Type B pancreatic cell (in vitro differentiated cells): ENCODE results near the gene FILIP1. TPM values are rescaled to one million over a fixed set of nuclear protein-coding genes. Genes with fewer than 3 reads are reported as not detected.
A peak's percentile ranks its signal among the peaks of the same experiment; 100 is the strongest.

Experiments used
- DNase-seq: peaks from one replicate; pipeline ENCODE4 v3.0.0; 2021; ENCODE audit warnings: mixed read lengths; ENCODE audit not compliant: unreplicated experiment; ENCODE audit errors: extremely low spot score
- H3K27ac Mint-ChIP-seq: 2 replicates; pipeline ENCODE4 v1.8.0; 2021; ENCODE audit warnings: mild to moderate bottlenecking, mixed read lengths
- H3K27me3 Mint-ChIP-seq: 2 replicates; pipeline ENCODE4 v1.8.0; 2021; ENCODE audit warnings: mixed read lengths
- H3K36me3 Mint-ChIP-seq: 2 replicates; pipeline ENCODE4 v1.8.0; 2021; ENCODE audit warnings: mixed read lengths
- H3K4me1 Mint-ChIP-seq: one replicate; pipeline ENCODE4 v1.8.0; 2021; ENCODE audit warnings: mixed read lengths; ENCODE audit not compliant: unreplicated experiment
- H3K4me3 Mint-ChIP-seq: 2 replicates; pipeline ENCODE4 v1.8.0; 2021; ENCODE audit warnings: mild to moderate bottlenecking, mixed read lengths
- H3K9me3 Mint-ChIP-seq: 2 replicates; pipeline ENCODE4 v1.8.0; 2021; ENCODE audit warnings: mixed read lengths
- CTCF ChIP-seq: fragments of 200-600 bp; sonication (generic); conservative IDR thresholded peaks from 2 replicates; pipeline ENCODE4 v1.5.0; 2021; ENCODE audit warnings: antibody characterized with exemption, mild to moderate bottlenecking
- total RNA-seq: library from RNA; stranded (reverse); gene quantifications from 2 replicates; pipeline ENCODE4 v1.2.1, GENCODE V29; 2021; ENCODE audit warnings: low replicate concordance

Gene FILIP1
- total RNA-seq, 1 donor from 2014 or later, result 5.0 TPM

GRCh38 chr6:75370011-75370410 is 123.6 kb downstream of the FILIP1 start:
- H3K4me1 Mint-ChIP-seq, result peaks cover 4% of the 10 kb centered on the region
- DNase-seq, result no peak
- H3K27me3 Mint-ChIP-seq, result no peaks in the 10 kb centered on the region
- no peaks in the 10 kb centered on the region for H3K36me3 Mint-ChIP-seq
- TF ChIP-seq CTCF, result no peak
- no peaks in the 10 kb centered on the region for H3K9me3 Mint-ChIP-seq
- H3K27ac Mint-ChIP-seq, result no peak overlapping the region
- H3K4me3 Mint-ChIP-seq, result no peak overlapping the region

- Mint-ChIP-seq H3K4me1 (no peaks in the 10 kb centered on the region), H3K9me3 (no peaks in the 10 kb centered on the region), H3K36me3 (no peaks in the 10 kb centered on the region), H3K27ac (no peak overlapping the region), H3K4me3 (no peak overlapping the region), H3K27me3 (no peaks in the 10 kb centered on the region)
- no peak for DNase-seq
- TF ChIP-seq CTCF, result no peak
Measured at GRCh38 chr6:75368864-75369402, 124.7 kb downstream of the FILIP1 start.

DNA sequence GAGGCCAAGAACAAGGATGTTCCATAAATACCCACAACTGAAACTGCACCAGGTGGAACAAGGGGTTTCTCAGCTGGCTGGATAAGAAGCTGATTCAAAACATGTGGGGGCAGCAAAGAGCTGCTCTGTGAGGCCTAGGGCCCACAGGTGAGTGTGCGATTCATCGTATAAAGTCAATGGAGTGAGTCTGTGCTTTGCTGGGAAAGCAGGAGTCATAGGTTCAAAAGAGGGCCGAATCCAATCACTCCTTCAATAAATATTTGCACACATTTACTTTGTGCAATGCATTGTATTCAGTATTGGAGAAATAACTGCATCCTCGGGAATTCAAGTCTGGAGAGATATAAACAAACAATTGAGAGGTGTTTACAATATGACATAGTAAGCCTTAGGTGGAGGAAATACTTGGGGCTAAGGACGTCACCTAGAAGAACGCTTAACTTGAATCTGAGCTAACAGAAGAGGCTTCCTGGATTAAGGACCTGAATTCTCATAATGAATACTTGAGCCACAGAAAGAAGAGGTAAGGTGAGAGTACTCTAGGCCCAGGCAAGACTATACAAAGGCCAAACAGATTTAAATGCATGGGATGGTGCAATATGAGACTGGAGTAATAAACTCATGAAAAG is 125.3 kb downstream of the FILIP1 start:
- Mint-ChIP-seq H3K4me3 (no peak overlapping the region), H3K4me1 (no peaks in the 10 kb centered on the region), H3K27ac (no peak overlapping the region), H3K36me3 (no peaks in the 10 kb centered on the region), H3K27me3 (no peaks in the 10 kb centered on the region), H3K9me3 (no peaks in the 10 kb centered on the region)
- DNase-seq, result no peak
- peak; percentile 65 for TF ChIP-seq CTCF

DNA sequence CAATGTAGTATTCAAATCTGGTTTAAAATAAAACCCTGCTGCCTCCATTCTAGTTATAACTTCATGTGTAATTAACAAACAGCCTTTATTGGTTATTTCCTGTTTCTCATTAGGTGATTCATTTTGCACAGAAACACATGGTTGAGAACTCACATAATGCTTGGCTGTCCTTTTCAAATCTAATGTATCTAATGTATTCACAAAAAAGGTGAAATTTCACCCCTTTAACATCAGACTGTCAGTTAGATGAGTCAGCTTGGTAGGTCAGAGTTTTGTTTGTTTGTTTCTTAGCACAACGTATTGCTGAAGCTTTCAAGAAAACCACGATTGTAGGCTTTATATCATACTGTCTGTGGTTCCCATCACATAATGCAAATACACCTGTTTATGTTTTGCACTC is 130.3 kb downstream of the FILIP1 start:
- Mint-ChIP-seq H3K9me3 (no peaks in the 10 kb centered on the region), H3K4me3 (no peak overlapping the region), H3K4me1 (peaks cover 13% of the 10 kb centered on the region), H3K27ac (no peak overlapping the region), H3K27me3 (no peaks in the 10 kb centered on the region), H3K36me3 (peaks cover 4% of the 10 kb centered on the region)
- TF ChIP-seq CTCF, result no peak
- no peak for DNase-seq

GRCh38 chr6:75353644-75354043 is 140.0 kb downstream of the FILIP1 start:
- H3K4me3 Mint-ChIP-seq, result no peak overlapping the region
- no peak for TF ChIP-seq CTCF
- no peak overlapping the region for H3K27ac Mint-ChIP-seq
- H3K36me3 Mint-ChIP-seq, result no peaks in the 10 kb centered on the region
- H3K4me1 Mint-ChIP-seq, result peaks cover 23% of the 10 kb centered on the region
- DNase-seq, result no peak
- peaks cover 5% of the 10 kb centered on the region for H3K9me3 Mint-ChIP-seq
- no peaks in the 10 kb centered on the region for H3K27me3 Mint-ChIP-seq
